HUES64 (cell line): ENCODE data around the gene PRKAG2. TPM values are rescaled to one million over a fixed set of nuclear protein-coding genes. Genes with fewer than 3 reads are reported as not detected.

ENCODE experiments used
- H3K27ac ChIP-seq: 2 replicates; pipeline ENCODE4 v1.7.0; 2013; ENCODE audit warnings: low read depth, low read length, inconsistent platforms
- H3K27me3 ChIP-seq: 2 replicates; pipeline ENCODE4 v1.6.1; 2013; ENCODE audit warnings: mild to moderate bottlenecking, low read length; ENCODE audit not compliant: insufficient read depth
- H3K36me3 ChIP-seq: 2 replicates; pipeline ENCODE4 v1.6.1; 2013; ENCODE audit warnings: mild to moderate bottlenecking, low read length; ENCODE audit not compliant: insufficient read depth
- H3K4me1 ChIP-seq: 2 replicates; pipeline ENCODE4 v1.6.1; 2013; ENCODE audit warnings: mild to moderate bottlenecking, low read length, moderate library complexity; ENCODE audit not compliant: insufficient read depth
- H3K4me3 ChIP-seq: 2 replicates; pipeline ENCODE4 v1.5.1; 2013; ENCODE audit warnings: mild to moderate bottlenecking, low read length, moderate library complexity
- H3K9ac ChIP-seq: 2 replicates; pipeline ENCODE4 v1.6.1; 2013; ENCODE audit warnings: mild to moderate bottlenecking, low read depth, low read length
- H3K9me3 ChIP-seq: 2 replicates; pipeline ENCODE4 v1.6.1; 2013; ENCODE audit warnings: low read depth, low read length; ENCODE audit not compliant: insufficient read depth
- WGBS: fragments of 150-250, 120-280 bp; methylation state at CpG from one replicate; pipeline ENCODE4 v1.1.7; 2013; ENCODE audit warnings: missing lambda C conversion rate; 5-methylcytosine and 5-hydroxymethylcytosine counted together
- polyA plus RNA-seq, 2 experiments: library from polyadenylated mRNA; stranded (reverse); fragments of 50-300 nt; gene quantifications; one replicate each; pipeline ENCODE4 v1.2.3, GENCODE V29; 2013

The PRKAG2 gene
- 9.0 TPM for polyA plus RNA-seq (2013, experiment 1 of 2)
- polyA plus RNA-seq (2013, experiment 2 of 2), result 9.4 TPM

DNA sequence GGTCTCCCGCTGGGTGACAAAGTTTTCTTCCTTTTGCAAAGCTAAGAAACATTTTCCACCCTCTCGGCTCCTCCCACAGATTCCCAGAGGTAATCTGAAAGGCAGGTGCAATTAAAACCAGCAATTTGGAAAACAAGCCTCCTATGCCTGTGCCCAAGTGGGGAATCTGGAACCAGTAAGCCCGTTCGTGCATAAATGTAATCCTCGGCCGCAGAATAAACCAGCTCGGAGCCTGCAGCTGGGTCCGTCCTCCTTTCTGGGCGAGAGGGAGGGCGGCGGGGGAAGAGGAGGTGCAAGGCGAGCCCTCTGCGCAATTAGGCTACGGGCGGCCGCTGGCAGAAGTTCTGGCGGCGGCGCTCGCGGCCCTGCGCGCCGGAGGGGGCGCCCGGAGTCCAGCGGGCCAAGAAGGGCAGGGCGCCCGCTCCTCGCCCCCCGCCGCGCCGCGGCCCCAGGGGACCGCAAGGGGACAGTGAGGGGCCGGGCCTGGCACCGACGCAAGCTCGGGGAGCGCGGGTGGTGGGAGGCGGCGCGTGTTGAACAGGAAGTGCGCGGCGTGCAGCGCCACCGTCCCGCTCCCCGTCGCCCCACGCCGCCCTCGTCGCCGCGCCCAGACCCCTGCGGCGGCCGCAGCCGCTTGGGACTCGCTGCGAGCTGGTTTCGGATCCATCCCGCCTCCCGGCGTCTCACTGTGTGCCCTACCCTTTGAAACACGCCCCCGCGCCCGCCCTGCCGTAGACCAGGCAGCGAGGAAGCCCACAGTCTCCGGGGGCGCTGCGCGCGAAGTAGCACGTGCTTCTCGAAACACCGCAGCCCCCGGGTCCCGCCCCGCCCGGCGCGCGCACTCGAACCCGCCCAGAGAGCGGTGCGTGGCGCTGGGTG is at the start of gene PRKAG2:
Gene PRKAG2 (minus strand): TSS at position 217 of the 879 bp plus-strand sequence. CDS start 495 bp downstream, outside the sequence.
- under 1% methylated on average over 95 of the region's 95 CpGs for WGBS
- Histone ChIP-seq H3K9me3 (no peaks in the 10 kb centered on the region), H3K27ac (no peak within 1 kb of the TSS), H3K4me3 (peak within 1 kb of the TSS; percentile 61), H3K27me3 (peaks cover 57% of the 10 kb centered on the region), H3K9ac (peak within 1 kb of the TSS; percentile 40; the same call in 1 of the 2 replicates), H3K36me3 (no peaks in the 10 kb centered on the region), H3K4me1 (no peaks in the 10 kb centered on the region)

GRCh38 chr7:151926336-151926712 is 49.4 kb upstream of the PRKAG2 start:
- no peaks in the 10 kb centered on the region for H3K4me1 ChIP-seq
- 91% methylated on average over 4 of the region's 5 CpGs for WGBS
- H3K27ac ChIP-seq, result no peak overlapping the region
- no peaks in the 10 kb centered on the region for H3K36me3 ChIP-seq
- no peaks in the 10 kb centered on the region; the same call in 1 of the 2 replicates for H3K27me3 ChIP-seq
- no peak overlapping the region for H3K4me3 ChIP-seq
- H3K9me3 ChIP-seq, result no peaks in the 10 kb centered on the region
- no peak overlapping the region for H3K9ac ChIP-seq

DNA sequence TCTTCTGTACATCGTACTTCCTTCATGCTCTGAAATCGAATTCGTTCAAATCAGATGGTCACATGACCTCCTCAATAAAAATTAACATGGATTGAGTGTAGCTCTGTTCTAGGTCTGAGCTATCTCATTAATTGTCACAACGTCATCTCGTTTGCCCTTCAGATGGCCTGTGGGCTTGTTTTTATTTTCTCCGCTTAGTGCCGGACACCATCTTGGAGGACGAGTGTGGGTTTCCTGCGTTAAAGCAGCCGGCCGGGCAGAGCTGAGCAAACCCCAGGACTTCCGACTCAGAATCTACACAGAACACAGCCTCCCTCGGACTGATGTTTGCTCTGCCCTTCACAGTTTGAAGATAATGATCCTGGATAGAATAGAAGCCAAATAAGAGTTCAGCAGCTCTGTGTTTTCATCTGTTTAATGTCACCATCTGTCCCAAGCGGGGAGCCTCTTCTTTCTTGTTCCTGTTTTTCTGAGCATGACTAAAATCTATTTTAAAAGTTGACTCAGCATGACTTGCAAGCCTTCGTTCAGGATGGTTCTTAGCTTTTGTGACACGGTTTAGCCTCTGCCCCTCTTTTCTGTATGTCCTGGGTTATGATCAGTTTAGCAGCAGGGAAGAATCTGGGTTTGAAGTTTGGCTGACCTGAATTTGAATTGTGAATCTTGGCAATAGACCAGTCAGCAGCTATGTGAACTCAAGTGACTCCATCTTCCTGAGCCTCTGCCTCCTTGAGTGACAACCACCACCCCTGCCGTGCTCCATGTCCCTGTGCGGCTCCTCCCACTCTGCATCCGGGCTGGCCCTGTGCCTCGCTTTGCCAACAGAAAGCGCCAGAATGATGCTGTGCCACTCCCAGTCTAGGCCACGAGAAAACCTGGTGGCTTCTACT is 48.8 kb upstream of the PRKAG2 start:
- Histone ChIP-seq H3K36me3 (no peaks in the 10 kb centered on the region), H3K4me3 (no peak overlapping the region), H3K4me1 (no peaks in the 10 kb centered on the region), H3K27ac (no peak overlapping the region), H3K9me3 (no peaks in the 10 kb centered on the region), H3K27me3 (no peaks in the 10 kb centered on the region; the same call in 1 of the 2 replicates), H3K9ac (no peak overlapping the region)
- 90% methylated on average over 22 of the region's 22 CpGs for WGBS

DNA sequence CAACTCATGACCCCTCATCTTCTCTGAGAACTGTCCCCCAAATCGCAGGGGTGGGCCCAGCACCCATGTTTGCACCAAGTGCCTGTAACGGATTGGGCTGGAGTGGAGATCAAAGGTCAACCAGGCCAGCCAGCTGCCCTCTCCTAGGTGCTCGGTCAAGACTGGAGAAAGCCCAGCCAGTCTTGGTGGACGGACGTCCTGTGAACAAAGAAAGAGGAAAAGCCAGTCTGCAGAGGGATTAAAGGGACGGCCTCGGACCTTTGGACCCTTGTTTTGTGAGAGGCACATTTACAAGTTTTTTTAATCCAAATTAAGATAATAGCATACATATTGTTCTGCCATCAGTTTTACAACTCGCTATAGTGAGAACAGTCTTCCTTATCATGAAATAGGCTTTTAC is 47.6 kb upstream of the PRKAG2 start:
- H3K4me1 ChIP-seq, result no peaks in the 10 kb centered on the region
- H3K27ac ChIP-seq, result no peak overlapping the region
- H3K27me3 ChIP-seq, result no peaks in the 10 kb centered on the region; the same call in 1 of the 2 replicates
- H3K36me3 ChIP-seq, result no peaks in the 10 kb centered on the region
- WGBS, result 94% methylated on average over 6 of the region's 8 CpGs
- H3K9me3 ChIP-seq, result no peaks in the 10 kb centered on the region
- no peak overlapping the region for H3K9ac ChIP-seq
- H3K4me3 ChIP-seq, result no peak overlapping the region

DNA sequence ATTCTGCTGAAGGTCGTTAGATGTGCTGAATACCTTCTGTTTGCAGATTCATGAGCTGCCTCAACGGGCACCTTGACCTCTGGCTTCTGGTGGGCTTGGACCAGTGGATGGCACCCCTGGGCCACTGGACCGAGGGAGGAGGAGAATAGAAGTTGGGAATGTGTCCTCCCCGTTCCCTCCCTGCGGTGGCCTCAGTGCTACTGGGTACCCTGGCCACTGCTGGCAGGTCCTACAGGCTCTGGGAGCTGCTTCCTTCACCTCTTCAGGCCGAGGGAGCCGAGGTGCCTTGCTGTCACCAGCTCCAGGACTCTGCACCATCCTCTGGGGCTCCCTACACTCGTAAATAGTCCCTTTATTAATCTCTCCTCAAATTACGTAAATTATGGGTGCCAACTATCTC is 47.1 kb upstream of the PRKAG2 start:
- WGBS, result 94% methylated on average over 9 of the region's 9 CpGs

GRCh38 chr7:151923097-151923876 is 46.4 kb upstream of the PRKAG2 start:
- Histone ChIP-seq H3K27me3 (no peaks in the 10 kb centered on the region; the same call in 1 of the 2 replicates), H3K9ac (no peak overlapping the region)

More for the DNA sequence above, 47.1 kb upstream of the PRKAG2 start:
- H3K36me3 ChIP-seq, result no peaks in the 10 kb centered on the region
- no peak overlapping the region for H3K4me3 ChIP-seq
- no peak overlapping the region for H3K27ac ChIP-seq
- no peaks in the 10 kb centered on the region for H3K4me1 ChIP-seq
- no peaks in the 10 kb centered on the region; the same call in 1 of the 2 replicates for H3K27me3 ChIP-seq
- H3K9me3 ChIP-seq, result no peaks in the 10 kb centered on the region
- no peak overlapping the region for H3K9ac ChIP-seq

DNA sequence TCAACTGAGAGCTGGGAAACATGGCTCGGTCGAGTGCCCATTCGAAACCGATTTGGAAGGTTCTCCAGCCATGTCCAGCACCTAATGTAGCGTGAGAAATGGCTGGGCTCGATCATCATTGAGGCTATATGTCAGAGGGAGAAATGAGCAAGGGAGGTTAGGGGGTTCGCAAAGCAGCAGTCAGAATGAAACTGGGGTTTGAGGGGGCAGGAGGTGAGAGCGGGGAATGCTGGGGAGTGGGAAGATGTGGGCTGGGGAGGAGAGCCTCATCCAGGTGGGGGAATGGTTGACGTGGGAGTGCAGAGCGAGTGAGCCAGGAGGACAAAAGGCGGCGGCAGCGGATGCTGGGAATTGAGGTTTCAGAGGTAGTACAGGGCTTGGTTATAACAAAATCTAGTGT is 44.5 kb upstream of the PRKAG2 start:
- Histone ChIP-seq H3K27ac (no peak overlapping the region), H3K9ac (no peak overlapping the region), H3K4me3 (no peak overlapping the region), H3K9me3 (no peaks in the 10 kb centered on the region), H3K27me3 (no peaks in the 10 kb centered on the region; the same call in 1 of the 2 replicates), H3K36me3 (no peaks in the 10 kb centered on the region), H3K4me1 (no peaks in the 10 kb centered on the region)
- 96% methylated on average over 13 of the region's 13 CpGs for WGBS

More at GRCh38 chr7:151923097-151923876, 46.4 kb upstream of the PRKAG2 start:
- WGBS, result 89% methylated on average over 16 of the region's 16 CpGs
- Histone ChIP-seq H3K9me3 (no peaks in the 10 kb centered on the region), H3K36me3 (no peaks in the 10 kb centered on the region), H3K27ac (no peak overlapping the region), H3K4me3 (no peak overlapping the region), H3K4me1 (no peaks in the 10 kb centered on the region)

- Histone ChIP-seq H3K36me3 (no peaks in the 10 kb centered on the region), H3K9ac (no peak overlapping the region), H3K9me3 (no peaks in the 10 kb centered on the region), H3K27me3 (no peaks in the 10 kb centered on the region; the same call in 1 of the 2 replicates), H3K4me3 (no peak overlapping the region), H3K4me1 (no peaks in the 10 kb centered on the region), H3K27ac (no peak overlapping the region)
- WGBS, result 98% methylated on average over 1 of the region's 1 CpG
These were observed 43.6 kb upstream of the PRKAG2 start for GRCh38 chr7:151920488-151920887.

DNA sequence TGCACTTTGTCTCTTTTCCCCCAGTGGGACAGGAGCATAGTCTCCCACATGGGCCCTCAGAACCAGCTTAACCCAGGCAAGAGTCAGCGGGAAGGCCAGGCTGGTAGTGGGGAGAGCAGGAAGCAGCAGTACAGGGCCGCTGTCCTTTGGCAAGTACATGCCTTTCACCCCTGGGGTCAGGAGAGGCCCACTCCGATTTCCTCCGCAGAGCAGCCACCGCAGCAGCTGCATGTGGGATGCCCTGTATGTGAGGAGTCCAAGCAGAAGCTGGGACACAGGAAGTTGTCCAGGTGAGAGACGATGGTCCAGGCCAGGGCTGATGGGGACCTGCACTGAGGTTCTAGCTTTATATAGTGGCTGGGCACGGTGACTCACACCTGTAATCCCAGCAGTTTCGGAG is 42.7 kb upstream of the PRKAG2 start:
- H3K27me3 ChIP-seq, result no peaks in the 10 kb centered on the region; the same call in 1 of the 2 replicates
- H3K9ac ChIP-seq, result no peak overlapping the region
- H3K4me1 ChIP-seq, result no peaks in the 10 kb centered on the region
- H3K4me3 ChIP-seq, result no peak overlapping the region
- no peak overlapping the region for H3K27ac ChIP-seq
- WGBS, result 92% methylated on average over 8 of the region's 8 CpGs
- H3K36me3 ChIP-seq, result no peaks in the 10 kb centered on the region
- no peaks in the 10 kb centered on the region for H3K9me3 ChIP-seq

DNA sequence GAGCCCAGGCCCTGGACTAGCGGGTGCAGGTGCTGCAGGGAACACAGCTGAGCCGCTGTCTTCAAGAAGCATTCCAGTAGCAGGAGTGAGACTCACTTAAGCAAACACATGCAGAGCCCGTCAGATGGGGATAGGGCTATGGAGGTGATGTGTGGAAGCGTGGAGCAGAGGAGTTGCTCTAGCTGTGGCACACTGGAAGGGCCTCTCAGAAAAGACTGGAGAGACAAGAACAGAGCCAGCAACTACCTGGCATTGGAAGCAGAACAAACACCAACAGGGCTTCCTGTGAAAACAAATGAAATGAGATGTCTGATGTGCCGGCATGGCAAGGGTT is 41.6 kb upstream of the PRKAG2 start:
- no peaks in the 10 kb centered on the region; the same call in 1 of the 2 replicates for H3K27me3 ChIP-seq
- no peaks in the 10 kb centered on the region for H3K36me3 ChIP-seq
- no peak overlapping the region for H3K9ac ChIP-seq
- 91% methylated on average over 5 of the region's 5 CpGs for WGBS
- no peaks in the 10 kb centered on the region for H3K9me3 ChIP-seq
- H3K4me1 ChIP-seq, result no peaks in the 10 kb centered on the region
- H3K27ac ChIP-seq, result no peak overlapping the region
- no peak overlapping the region for H3K4me3 ChIP-seq
